ENCODE results near the gene TMEM40. TPM values are rescaled to one million over a fixed set of nuclear protein-coding genes. Genes with fewer than 3 reads are reported as not detected.

Gene TMEM40
- total and polyA plus RNA-seq, 9 of the 15 experiments (the other 6 are each of a cell fraction or from before 2014, with no cell fraction given) = 0.11 to 0.31 (median 0.14) TPM; not detected in 6

DNA sequence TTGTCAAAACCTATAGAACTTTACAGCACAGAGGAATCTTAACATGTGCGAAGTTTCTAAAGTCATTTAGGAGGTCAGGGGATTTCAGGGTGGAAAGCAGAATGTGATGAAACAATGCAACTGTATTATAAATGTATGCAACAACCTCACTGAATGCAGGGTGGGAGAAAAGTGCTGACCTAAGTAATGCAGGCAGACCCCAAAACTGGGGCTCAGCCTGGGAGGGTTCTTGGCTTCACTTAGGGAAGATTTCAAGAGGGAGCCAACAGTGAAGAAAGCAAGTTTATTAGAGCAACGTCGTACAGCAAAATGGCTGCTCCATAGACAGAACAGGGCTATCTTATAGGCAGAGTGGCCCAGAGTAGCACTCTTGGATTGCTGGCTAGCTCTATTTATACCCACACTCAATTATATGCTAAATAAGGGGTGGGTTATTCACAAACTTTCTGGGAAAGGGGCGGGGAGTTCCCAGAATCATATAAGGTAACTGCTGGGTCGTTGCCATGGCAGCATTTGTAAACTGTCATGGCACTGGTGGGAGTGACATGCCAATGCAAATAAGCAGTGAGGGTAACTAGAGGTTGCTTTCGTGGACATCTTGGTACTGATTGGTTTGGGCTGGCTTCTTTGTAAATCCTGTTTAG, 23.2 kb upstream of the TMEM40 start (continued):
- TF ChIP-seq, protein P1, sequence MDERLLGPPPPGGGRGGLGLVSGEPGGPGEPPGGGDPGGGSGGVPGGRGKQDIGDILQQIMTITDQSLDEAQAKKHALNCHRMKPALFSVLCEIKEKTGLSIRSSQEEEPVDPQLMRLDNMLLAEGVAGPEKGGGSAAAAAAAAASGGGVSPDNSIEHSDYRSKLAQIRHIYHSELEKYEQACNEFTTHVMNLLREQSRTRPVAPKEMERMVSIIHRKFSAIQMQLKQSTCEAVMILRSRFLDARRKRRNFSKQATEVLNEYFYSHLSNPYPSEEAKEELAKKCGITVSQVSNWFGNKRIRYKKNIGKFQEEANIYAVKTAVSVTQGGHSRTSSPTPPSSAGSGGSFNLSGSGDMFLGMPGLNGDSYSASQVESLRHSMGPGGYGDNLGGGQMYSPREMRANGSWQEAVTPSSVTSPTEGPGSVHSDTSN (CRISPR knock-in tag; IDR thresholded peaks at IDR 0.05; ENCODE audit: low read depth) = no peak
- TF ChIP-seq, protein P1 (tag; conservative IDR thresholded peaks at IDR 0.05; ENCODE audit: low read depth) = no peak
- TF ChIP-seq ZNF551 (CRISPR knock-in tag; IDR thresholded peaks at IDR 0.05) (no peak), PURB (CRISPR knock-in tag; IDR thresholded peaks at IDR 0.05; ENCODE audit: low read depth) (no peak), MCM7 (IDR thresholded peaks at IDR 0.05) (no peak), CHD1 (IDR thresholded peaks at IDR 0.05; ENCODE audit: low read length) (no peak), SP1 (CRISPR knock-in tag; IDR thresholded peaks at IDR 0.05) (no peak), ZNF347 (CRISPR knock-in tag; IDR thresholded peaks at IDR 0.05; ENCODE audit: low read depth) (no peak), POLR3A (IDR thresholded peaks at IDR 0.05; ENCODE audit: borderline replicate concordance, extremely low read depth, insufficient read depth, insufficient read length) (no peak), NFYB (IDR thresholded peaks at IDR 0.05; ENCODE audit: extremely low read depth, insufficient read length) (no peak), HNRNPH1 (optimal IDR thresholded peaks at IDR 0.05; ENCODE audit: low read depth, low read length) (no peak), SRF (CRISPR knock-in tag; IDR thresholded peaks at IDR 0.05) (peak in 1 of 2 experiments; percentile 77; a peak in 1 of 4 replicates), STAT5A (IDR thresholded peaks at IDR 0.05; ENCODE audit: borderline replicate concordance, low read length) (peak; percentile 98)
- TF ChIP-seq, protein P2, sequence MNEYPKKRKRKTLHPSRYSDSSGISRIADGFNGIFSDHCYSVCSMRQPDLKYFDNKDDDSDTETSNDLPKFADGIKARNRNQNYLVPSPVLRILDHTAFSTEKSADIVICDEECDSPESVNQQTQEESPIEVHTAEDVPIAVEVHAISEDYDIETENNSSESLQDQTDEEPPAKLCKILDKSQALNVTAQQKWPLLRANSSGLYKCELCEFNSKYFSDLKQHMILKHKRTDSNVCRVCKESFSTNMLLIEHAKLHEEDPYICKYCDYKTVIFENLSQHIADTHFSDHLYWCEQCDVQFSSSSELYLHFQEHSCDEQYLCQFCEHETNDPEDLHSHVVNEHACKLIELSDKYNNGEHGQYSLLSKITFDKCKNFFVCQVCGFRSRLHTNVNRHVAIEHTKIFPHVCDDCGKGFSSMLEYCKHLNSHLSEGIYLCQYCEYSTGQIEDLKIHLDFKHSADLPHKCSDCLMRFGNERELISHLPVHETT (CRISPR knock-in tag; conservative IDR thresholded peaks at IDR 0.05 in 1 of 2, IDR thresholded peaks at IDR 0.05 in 1 of 2) = peak in 1 of 2 experiments; percentile 28; a peak in 1 of 4 replicates
- TF ChIP-seq, protein P3, sequence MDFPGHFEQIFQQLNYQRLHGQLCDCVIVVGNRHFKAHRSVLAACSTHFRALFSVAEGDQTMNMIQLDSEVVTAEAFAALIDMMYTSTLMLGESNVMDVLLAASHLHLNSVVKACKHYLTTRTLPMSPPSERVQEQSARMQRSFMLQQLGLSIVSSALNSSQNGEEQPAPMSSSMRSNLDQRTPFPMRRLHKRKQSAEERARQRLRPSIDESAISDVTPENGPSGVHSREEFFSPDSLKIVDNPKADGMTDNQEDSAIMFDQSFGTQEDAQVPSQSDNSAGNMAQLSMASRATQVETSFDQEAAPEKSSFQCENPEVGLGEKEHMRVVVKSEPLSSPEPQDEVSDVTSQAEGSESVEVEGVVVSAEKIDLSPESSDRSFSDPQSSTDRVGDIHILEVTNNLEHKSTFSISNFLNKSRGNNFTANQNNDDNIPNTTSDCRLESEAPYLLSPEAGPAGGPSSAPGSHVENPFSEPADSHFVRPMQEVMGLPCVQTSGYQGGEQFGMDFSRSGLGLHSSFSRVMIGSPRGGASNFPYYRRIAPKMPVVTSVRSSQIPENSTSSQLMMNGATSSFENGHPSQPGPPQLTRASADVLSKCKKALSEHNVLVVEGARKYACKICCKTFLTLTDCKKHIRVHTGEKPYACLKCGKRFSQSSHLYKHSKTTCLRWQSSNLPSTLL (IDR thresholded peaks at IDR 0.05) = no peak
- TF ChIP-seq, protein P4, sequence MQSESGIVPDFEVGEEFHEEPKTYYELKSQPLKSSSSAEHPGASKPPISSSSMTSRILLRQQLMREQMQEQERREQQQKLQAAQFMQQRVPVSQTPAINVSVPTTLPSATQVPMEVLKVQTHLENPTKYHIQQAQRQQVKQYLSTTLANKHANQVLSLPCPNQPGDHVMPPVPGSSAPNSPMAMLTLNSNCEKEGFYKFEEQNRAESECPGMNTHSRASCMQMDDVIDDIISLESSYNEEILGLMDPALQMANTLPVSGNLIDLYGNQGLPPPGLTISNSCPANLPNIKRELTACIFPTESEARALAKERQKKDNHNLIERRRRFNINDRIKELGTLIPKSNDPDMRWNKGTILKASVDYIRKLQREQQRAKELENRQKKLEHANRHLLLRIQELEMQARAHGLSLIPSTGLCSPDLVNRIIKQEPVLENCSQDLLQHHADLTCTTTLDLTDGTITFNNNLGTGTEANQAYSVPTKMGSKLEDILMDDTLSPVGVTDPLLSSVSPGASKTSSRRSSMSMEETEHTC (IDR thresholded peaks at IDR 0.05) = no peak
- TF ChIP-seq, protein P5, sequence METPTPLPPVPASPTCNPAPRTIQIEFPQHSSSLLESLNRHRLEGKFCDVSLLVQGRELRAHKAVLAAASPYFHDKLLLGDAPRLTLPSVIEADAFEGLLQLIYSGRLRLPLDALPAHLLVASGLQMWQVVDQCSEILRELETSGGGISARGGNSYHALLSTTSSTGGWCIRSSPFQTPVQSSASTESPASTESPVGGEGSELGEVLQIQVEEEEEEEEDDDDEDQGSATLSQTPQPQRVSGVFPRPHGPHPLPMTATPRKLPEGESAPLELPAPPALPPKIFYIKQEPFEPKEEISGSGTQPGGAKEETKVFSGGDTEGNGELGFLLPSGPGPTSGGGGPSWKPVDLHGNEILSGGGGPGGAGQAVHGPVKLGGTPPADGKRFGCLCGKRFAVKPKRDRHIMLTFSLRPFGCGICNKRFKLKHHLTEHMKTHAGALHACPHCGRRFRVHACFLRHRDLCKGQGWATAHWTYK (CRISPR knock-in tag; IDR thresholded peaks at IDR 0.05) = no peak
